ENCODE measurements around the gene RABGAP1L. TPM values are rescaled to one million over a fixed set of nuclear protein-coding genes. Genes with fewer than 3 reads are reported as not detected.

The RABGAP1L gene
- total RNA-seq, 2 donors from 2014 or later, result 53.4 to 101 TPM

GRCh38 chr1:174912264-174912663 lies 752.9 kb downstream of the RABGAP1L start:
- H3K27ac Mint-ChIP-seq, result no peak overlapping the region
- no peaks in the 10 kb centered on the region for H3K27me3 Mint-ChIP-seq
- peaks cover 8 to 21% of the 10 kb centered on the region in 2 donors for H3K4me1 Mint-ChIP-seq (ENCODE audit: low read depth in 2 of 2)
- H3K9me3 Mint-ChIP-seq, result no peaks in the 10 kb centered on the region
- ATAC-seq, result peak in 1 of 2 donors; percentile 72
- no peak for DNase-seq (ENCODE audit: low spot score)
- peak overlapping the region; percentile 22 for H3K4me3 Mint-ChIP-seq
- no peaks in the 10 kb centered on the region for H3K36me3 Mint-ChIP-seq

- Mint-ChIP-seq H3K27ac (no peak overlapping the region), H3K27me3 (no peaks in the 10 kb centered on the region), H3K36me3 (no peaks in the 10 kb centered on the region), H3K4me1 (ENCODE audit: low read depth in 2 of 2) (peaks cover 8 to 21% of the 10 kb centered on the region in 2 donors), H3K9me3 (no peaks in the 10 kb centered on the region), H3K4me3 (no peak overlapping the region)
- DNase-seq (ENCODE audit: low spot score), result no peak
- peak in 1 of 2 donors; percentile 38 for ATAC-seq
Measured at GRCh38 chr1:174913225-174913903, 754.0 kb downstream of the RABGAP1L start.

GRCh38 chr1:174914991-174915390 lies 755.7 kb downstream of the RABGAP1L start:
- H3K4me1 Mint-ChIP-seq (ENCODE audit: low read depth in 2 of 2), result peaks cover 3 to 13% of the 10 kb centered on the region in 2 donors
- no peak for DNase-seq (ENCODE audit: low spot score)
- H3K36me3 Mint-ChIP-seq, result peaks cover 3% of the 10 kb centered on the region
- H3K9me3 Mint-ChIP-seq, result peaks cover 1% of the 10 kb centered on the region
- no peak overlapping the region for H3K4me3 Mint-ChIP-seq
- ATAC-seq, result no peak
- H3K27me3 Mint-ChIP-seq, result no peaks in the 10 kb centered on the region
- H3K27ac Mint-ChIP-seq, result no peak overlapping the region

GRCh38 chr1:174916846-174917245 lies 757.5 kb downstream of the RABGAP1L start:
- Mint-ChIP-seq H3K4me3 (no peak overlapping the region), H3K4me1 (ENCODE audit: low read depth in 2 of 2) (peaks cover 3 to 13% of the 10 kb centered on the region in 2 donors), H3K9me3 (peaks cover 3% of the 10 kb centered on the region), H3K27me3 (no peaks in the 10 kb centered on the region), H3K36me3 (peaks cover 7% of the 10 kb centered on the region), H3K27ac (no peak overlapping the region)
- DNase-seq (ENCODE audit: low spot score), result no peak
- ATAC-seq, result no peak

- ATAC-seq, result no peak
- Mint-ChIP-seq H3K9me3 (peaks cover 3% of the 10 kb centered on the region), H3K27ac (no peak overlapping the region), H3K27me3 (no peaks in the 10 kb centered on the region), H3K4me1 (ENCODE audit: low read depth in 2 of 2) (no peaks in the 10 kb centered on the region), H3K4me3 (no peak overlapping the region), H3K36me3 (peaks cover 7% of the 10 kb centered on the region)
- DNase-seq (ENCODE audit: low spot score), result no peak
Measured at GRCh38 chr1:174920093-174920492, 760.8 kb downstream of the RABGAP1L start.

- DNase-seq (ENCODE audit: low spot score) (no peak), ATAC-seq (no peak)
- peaks cover 11% of the 10 kb centered on the region for H3K36me3 Mint-ChIP-seq
- H3K4me3 Mint-ChIP-seq, result no peak overlapping the region
- H3K4me1 Mint-ChIP-seq (ENCODE audit: low read depth in 2 of 2), result no peaks in the 10 kb centered on the region
- H3K27me3 Mint-ChIP-seq, result no peaks in the 10 kb centered on the region
- peaks cover 3% of the 10 kb centered on the region for H3K9me3 Mint-ChIP-seq
- no peak overlapping the region for H3K27ac Mint-ChIP-seq
Measured at GRCh38 chr1:174922121-174922520, 762.8 kb downstream of the RABGAP1L start.

- ATAC-seq, result no peak
- no peaks in the 10 kb centered on the region for H3K27me3 Mint-ChIP-seq
Measured at GRCh38 chr1:174923820-174924219, 764.5 kb downstream of the RABGAP1L start.

GRCh38 chr1:174928541-174928940 lies 769.2 kb downstream of the RABGAP1L start:
- Mint-ChIP-seq H3K27me3 (no peaks in the 10 kb centered on the region), H3K27ac (no peak overlapping the region), H3K9me3 (no peaks in the 10 kb centered on the region), H3K36me3 (peaks cover 4% of the 10 kb centered on the region), H3K4me1 (ENCODE audit: low read depth in 2 of 2) (peaks cover 0 to 2% of the 10 kb centered on the region in 2 donors), H3K4me3 (no peak overlapping the region)
- ATAC-seq (no peak), DNase-seq (ENCODE audit: low spot score) (no peak)

More at GRCh38 chr1:174923820-174924219, 764.5 kb downstream of the RABGAP1L start:
- H3K27ac Mint-ChIP-seq, result no peak overlapping the region
- DNase-seq (ENCODE audit: low spot score), result no peak
- peaks cover 3% of the 10 kb centered on the region for H3K9me3 Mint-ChIP-seq
- H3K4me1 Mint-ChIP-seq (ENCODE audit: low read depth in 2 of 2), result no peaks in the 10 kb centered on the region
- H3K4me3 Mint-ChIP-seq, result no peak overlapping the region
- peaks cover 11% of the 10 kb centered on the region for H3K36me3 Mint-ChIP-seq

GRCh38 chr1:174931214-174931613 lies 771.9 kb downstream of the RABGAP1L start:
- Mint-ChIP-seq H3K27me3 (no peaks in the 10 kb centered on the region), H3K27ac (no peak overlapping the region), H3K9me3 (no peaks in the 10 kb centered on the region), H3K36me3 (no peaks in the 10 kb centered on the region), H3K4me3 (no peak overlapping the region), H3K4me1 (ENCODE audit: low read depth in 2 of 2) (peaks cover 0 to 2% of the 10 kb centered on the region in 2 donors)
- no peak for ATAC-seq
- no peak for DNase-seq (ENCODE audit: low spot score)

- Mint-ChIP-seq H3K36me3 (no peaks in the 10 kb centered on the region), H3K27ac (no peak overlapping the region), H3K4me1 (ENCODE audit: low read depth in 2 of 2) (peaks cover 0 to 2% of the 10 kb centered on the region in 2 donors), H3K27me3 (no peaks in the 10 kb centered on the region), H3K9me3 (no peaks in the 10 kb centered on the region), H3K4me3 (no peak overlapping the region)
- ATAC-seq, result no peak
- no peak for DNase-seq (ENCODE audit: low spot score)
Measured at GRCh38 chr1:174932587-174932986, 773.3 kb downstream of the RABGAP1L start.

GRCh38 chr1:174935961-174936727 lies 776.8 kb downstream of the RABGAP1L start:
- Mint-ChIP-seq H3K4me3 (no peak overlapping the region), H3K9me3 (no peaks in the 10 kb centered on the region), H3K27ac (no peak overlapping the region), H3K4me1 (ENCODE audit: low read depth in 2 of 2) (peaks cover 9 to 10% of the 10 kb centered on the region in 2 donors), H3K36me3 (peaks cover 6% of the 10 kb centered on the region), H3K27me3 (no peaks in the 10 kb centered on the region)
- no peak for DNase-seq (ENCODE audit: low spot score)
- no peak for ATAC-seq

- Mint-ChIP-seq H3K27ac (peak overlapping the region; percentile 42 to 86), H3K36me3 (peaks cover 6% of the 10 kb centered on the region), H3K4me1 (ENCODE audit: low read depth in 2 of 2) (peaks cover 13 to 15% of the 10 kb centered on the region in 2 donors), H3K4me3 (peak overlapping the region; percentile 51), H3K27me3 (no peaks in the 10 kb centered on the region), H3K9me3 (no peaks in the 10 kb centered on the region)
- DNase-seq (ENCODE audit: low spot score) (no peak), ATAC-seq (no peak)
Measured at GRCh38 chr1:174938281-174939007, 779.1 kb downstream of the RABGAP1L start.

- Mint-ChIP-seq H3K4me1 (ENCODE audit: low read depth in 2 of 2) (peaks cover 13 to 15% of the 10 kb centered on the region in 2 donors), H3K9me3 (no peaks in the 10 kb centered on the region), H3K27me3 (no peaks in the 10 kb centered on the region), H3K27ac (no peak overlapping the region), H3K4me3 (no peak overlapping the region), H3K36me3 (peaks cover 6% of the 10 kb centered on the region)
- ATAC-seq, result no peak
- DNase-seq (ENCODE audit: low spot score), result no peak
Measured at GRCh38 chr1:174939775-174940545, 780.6 kb downstream of the RABGAP1L start.

Data from natural killer cell treated with Interleukin-12 subunit alpha and Interleukin-12 subunit beta and Interleukin-15 and Interleukin-18, amount 100 ng/mL, for 72 hours (primary cell).